ENCODE results near the gene XRRA1.

- TF ChIP-seq CTCF (conservative IDR thresholded peaks at IDR 0.05; ENCODE audit: low read length) (no peak), EZH2phosphoT487 (IDR thresholded peaks at IDR 0.05; ENCODE audit: borderline replicate concordance) (no peak)
These were observed 29.1 kb upstream of the XRRA1 start for GRCh38 chr11:74978041-74978440.
